K562 (cell line): ENCODE results near the gene PLEKHO1. TPM values are rescaled to one million over a fixed set of nuclear protein-coding genes. Genes with fewer than 3 reads are reported as not detected.

Experiments used
- ATAC-seq: fragments of 200-7000 bp; cut with Tn5 transposase; 3 replicates; pipeline ENCODE4 v1.9.1; 2020; ENCODE audit warnings: moderate library complexity
- BruUV-seq: library from RNA; stranded (reverse); fragments of 400-500 nt; replicated peaks from 2 replicates; lab custom pipeline; 2021; lab: Mats Ljungman, UMichigan
- CTCF ChIA-PET: fragments of 300-600 bp; formaldehyde crosslinking; extraction: SDS; loops from one replicate; lab custom pipeline; 2021; ENCODE audit warnings: low intra/inter-chr PET ratio; lab: Yijun Ruan, JAX
- POLR2A ChIA-PET: fragments of 300-600, 350-650 bp; sonication (Branson Sonifier 250); formaldehyde crosslinking; extraction: SDS; loops from one replicate; lab custom pipeline; 2021; ENCODE audit warnings: antibody characterized with exemption, inconsistent platforms; lab: Yijun Ruan, JAX
- DNase-seq, 4 experiments: peaks; one replicate each; pipeline versions ENCODE4 v3.0.0 to v3.0.0-alpha.2; 2011 to 2018; ENCODE audit warnings: low spot score in 3 of 4, mixed read lengths in 3 of 4; ENCODE audit errors: extremely low read depth in 1 of 4
- FAIRE-seq: peaks from 2 replicates; lab custom pipeline; 2011; peaks lifted over from hg19 to GRCh38; lab: Jason Lieb, UNC
- H2AFZ ChIP-seq: 2 replicates; pipeline ENCODE4 v1.6.0; 2011; ENCODE audit warnings: low read depth, low read length, control low read depth, inconsistent platforms
- H3K27ac ChIP-seq: fragments of 200-600 bp; 3 replicates; pipeline ENCODE4 v1.8.0; 2011; ENCODE audit warnings: low read depth, mild to moderate bottlenecking, control low read depth, inconsistent platforms, low read length, moderate library complexity, mixed read lengths; ENCODE audit errors: extremely low read depth
- H3K27me3 ChIP-seq, 2 experiments: fragments of 300-600 bp in 1 of 2; 2 replicates in 1 of 2; 3 replicates in 1 of 2; pipeline versions ENCODE4 v1.6.0 to v1.8.0; 2011; ENCODE audit warnings: inconsistent platforms in 2 of 2, low read length in 2 of 2, mild to moderate bottlenecking in 1 of 2, mixed read lengths in 1 of 2, moderate library complexity in 1 of 2; ENCODE audit not compliant: control insufficient read depth in 2 of 2, insufficient read depth in 2 of 2
- H3K36me3 ChIP-seq: fragments of 300-600 bp; 3 replicates; pipeline ENCODE4 v1.8.0; 2011; ENCODE audit warnings: mild to moderate bottlenecking, low read length, inconsistent platforms; ENCODE audit not compliant: control insufficient read depth, insufficient read depth
- H3K4me1 ChIP-seq, 2 experiments: fragments of 200-600 bp in 1 of 2; replicated peaks in 1 of 2; 2 replicates in 1 of 2; 3 replicates in 1 of 2; pipeline versions ENCODE4 v1.5.1 to v1.8.0; 2011; ENCODE audit warnings: inconsistent platforms in 2 of 2, low read length in 2 of 2, mild to moderate bottlenecking in 1 of 2, mixed read lengths in 1 of 2, moderate library complexity in 1 of 2; ENCODE audit not compliant: control insufficient read depth in 2 of 2, insufficient read depth in 2 of 2
- H3K4me2 ChIP-seq: 2 replicates; pipeline ENCODE4 v1.6.1; 2011; ENCODE audit warnings: low read length, control low read depth, inconsistent platforms, mixed read lengths; ENCODE audit not compliant: insufficient read depth
- H3K4me3 ChIP-seq: fragments of 200-600 bp; sonication (generic), shearing (Covaris generic); 2 replicates; pipeline ENCODE4 v1.5.1; 2016; ENCODE audit warnings: control low read depth, inconsistent platforms
- H3K79me2 ChIP-seq: fragments of 200-600 bp; 3 replicates; pipeline ENCODE4 v1.8.0; 2011; ENCODE audit warnings: low read length, inconsistent platforms; ENCODE audit not compliant: control insufficient read depth, insufficient read depth
- H3K9ac ChIP-seq, 2 experiments: 2 replicates each; pipeline versions ENCODE4 v1.6.0 to v1.6.1; 2011; ENCODE audit warnings: low read depth in 2 of 2, low read length in 2 of 2, control low read depth in 1 of 2, inconsistent platforms in 1 of 2, mild to moderate bottlenecking in 1 of 2, mixed read lengths in 1 of 2; ENCODE audit not compliant: insufficient read depth in 1 of 2
- H3K9me1 ChIP-seq: one replicate; pipeline ENCODE4 v1.6.0; 2011; ENCODE audit warnings: inconsistent platforms, mild to moderate bottlenecking, low read length, moderate library complexity; ENCODE audit not compliant: control insufficient read depth, insufficient read depth
- H3K9me3 ChIP-seq: replicated peaks from 2 replicates; pipeline ENCODE4 v1.5.1; 2011; ENCODE audit warnings: low read depth, low read length, inconsistent platforms; ENCODE audit not compliant: control insufficient read depth, insufficient read depth
- H4K20me1 ChIP-seq: replicated peaks from 2 replicates; pipeline ENCODE4 v1.6.1; 2011; ENCODE audit warnings: low read length, inconsistent platforms, mixed read lengths; ENCODE audit not compliant: control insufficient read depth, insufficient read depth
- OTX1 ChIP-seq: fragments of 450-650 bp; formaldehyde crosslinking; IDR thresholded peaks from 2 replicates; pipeline ENCODE4 v1.4.0; 2022; ENCODE audit warnings: mild to moderate bottlenecking
- PHF21A ChIP-seq: fragments of 450-650 bp; IDR thresholded peaks from 2 replicates; pipeline ENCODE4 v1.6.1; 2017; ENCODE audit warnings: low read depth, borderline replicate concordance
- RCOR1 ChIP-seq, 2 experiments: IDR thresholded peaks; 2 replicates each; pipeline ENCODE4 v1.6.1; 2012; ENCODE audit warnings: low read depth in 2 of 2, low read length in 2 of 2, borderline replicate concordance in 1 of 2, improper control_type of control experiment in 1 of 2
- RREB1 ChIP-seq: fragments of 250-450 bp; sonication (Bioruptor Pico); IDR thresholded peaks from 2 replicates; pipeline ENCODE4 v1.4.0; 2020
- ZBTB33 ChIP-seq: sonication (generic); formaldehyde crosslinking; IDR thresholded peaks from 2 replicates; pipeline ENCODE4 v1.8.1; 2023; ENCODE audit warnings: mild to moderate bottlenecking, missing genetic modification reagents
- WGBS: fragments of 100-300 bp; shearing (Covaris generic); methylation state at CpG from one replicate; pipeline ENCODE4 v1.1.6; 2016; ENCODE audit warnings: low coverage, mixed read lengths; ENCODE audit not compliant: insufficient coverage; ENCODE audit errors: missing lambda C conversion rate; 5-methylcytosine and 5-hydroxymethylcytosine counted together
- in situ Hi-C: fragments of 300-500 bp; cut with MboI; formaldehyde crosslinking; loops from 4 replicates; pipeline ENCODE4 v1.15.0; 2018; ENCODE audit warnings: inconsistent platforms, mixed read lengths
- intact Hi-C: fragments of 100-400 bp; cut with micrococcal nuclease; formaldehyde crosslinking; loops from 2 replicates; pipeline ENCODE4 v1.14.2; 2022
- polyA plus RNA-seq, 8 experiments: library from polyadenylated mRNA; depleted of rRNA in 4 of 8; stranded (reverse) in 5 of 8; unstranded in 3 of 8; fragments of >200 nt; fragmentation: Nextera tagmentation in 2 of 8; fragmentation: Illumina TruSeq in 1 of 8; extraction: Ambion mirVana in 2 of 8; extraction: Trizol in 1 of 8; gene quantifications; 2 replicates each; pipeline versions ENCODE4 v1.2.1 to v1.2.3, GENCODE V29; 2011 to 2014; ENCODE audit warnings: inconsistent platforms in 1 of 8, missing spikeins in 1 of 8
- total RNA-seq, 7 experiments: library from RNA; depleted of rRNA in 6 of 7; stranded (reverse); fragments of >200 nt in 6 of 7; fragmentation: Illumina TruSeq in 2 of 7; extraction: Trizol in 2 of 7; gene quantifications; 2 replicates each; pipeline versions ENCODE4 v1.2.1 to v1.2.3, GENCODE V29; 2011 to 2021; ENCODE audit warnings: low replicate concordance in 1 of 7
- TF ChIP-seq, protein P1 (sequence below): fragments of 450-650 bp; formaldehyde crosslinking; IDR thresholded peaks from 2 replicates; pipeline ENCODE4 v1.4.0; 2020; ENCODE audit warnings: mild to moderate bottlenecking, moderate library complexity

PLEKHO1 gene
- total and polyA plus RNA-seq, 9 of the 15 experiments (the other 6 are each of a cell fraction or from before 2014, with no cell fraction given) = 0.39 to 16.2 (median 9.6) TPM

- Histone ChIP-seq H3K27me3 (no peaks in the 10 kb centered on the region), H3K4me1 (peaks cover 19 to 49% of the 10 kb centered on the region in 2 experiments; a peak in 4 of 5 replicates), H3K9me1 (peaks cover 3% of the 10 kb centered on the region), H3K9me3 (no peaks in the 10 kb centered on the region), H3K27ac (peak overlapping the region; percentile 50), H2AFZ (peak overlapping the region; percentile 88), H3K4me2 (peak overlapping the region; percentile 53), H3K79me2 (no peaks in the 10 kb centered on the region), H3K4me3 (no peak overlapping the region), H4K20me1 (no peaks in the 10 kb centered on the region), H3K36me3 (no peaks in the 10 kb centered on the region), H3K9ac (peak overlapping the region in 1 of 2 experiments; percentile 4; a peak in 3 of 4 replicates)
- CTCF ChIA-PET = interaction anchor here (1.1 to 3.1 kb wide), 3 partner anchors 22 to 204 kb away, joined by 3 to 26 read pairs (median 5); no protein-coding TSS in a partner anchor
- DNase-seq (peak; percentile 73 to 84 (median 77)), ATAC-seq (peak; percentile 55), FAIRE-seq (peak; percentile 63)
- intact Hi-C loops = loop anchor here (5.0 to 10.0 kb wide), 2 partner anchors 114 to 271 kb away; partner anchors contain the start of gene BOLA1
- in situ Hi-C loops = loop anchor here (5.0 kb wide), 2 partner anchors 89 to 204 kb away; no protein-coding TSS in a partner anchor
- no TSS peak for BruUV-seq
- WGBS = 9% methylated on average over 9 of the region's 14 CpGs
- POLR2A ChIA-PET = interaction anchor here (0.6 to 6.1 kb wide), 11 partner anchors 9 to 279 kb away, joined by 3 to 57 read pairs (median 5); partner anchors contain the start of gene PLEKHO1
- peak; percentile 40; the same call in 1 of the 2 replicates for TF ChIP-seq ZBTB33 (CRISPR knock-in tag)
- no peak for TF ChIP-seq PHF21A
- TF ChIP-seq OTX1 (CRISPR knock-in tag) = no peak
- no peak for TF ChIP-seq RREB1
- peak in 1 of 2 experiments; percentile 38; a peak in 1 of 4 replicates for TF ChIP-seq RCOR1 (IDR thresholded peaks at IDR 0.05; ENCODE audit: borderline replicate concordance in 1 of 2, low read depth in 2 of 2, low read length in 2 of 2)
- TF ChIP-seq, protein P1, sequence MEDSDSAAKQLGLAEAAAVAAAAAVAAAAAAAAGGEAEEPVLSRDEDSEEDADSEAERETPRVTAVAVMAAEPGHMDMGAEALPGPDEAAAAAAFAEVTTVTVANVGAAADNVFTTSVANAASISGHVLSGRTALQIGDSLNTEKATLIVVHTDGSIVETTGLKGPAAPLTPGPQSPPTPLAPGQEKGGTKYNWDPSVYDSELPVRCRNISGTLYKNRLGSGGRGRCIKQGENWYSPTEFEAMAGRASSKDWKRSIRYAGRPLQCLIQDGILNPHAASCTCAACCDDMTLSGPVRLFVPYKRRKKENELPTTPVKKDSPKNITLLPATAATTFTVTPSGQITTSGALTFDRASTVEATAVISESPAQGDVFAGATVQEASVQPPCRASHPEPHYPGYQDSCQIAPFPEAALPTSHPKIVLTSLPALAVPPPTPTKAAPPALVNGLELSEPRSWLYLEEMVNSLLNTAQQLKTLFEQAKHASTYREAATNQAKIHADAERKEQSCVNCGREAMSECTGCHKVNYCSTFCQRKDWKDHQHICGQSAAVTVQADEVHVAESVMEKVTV = peak; percentile 49; the same call in 1 of the 2 replicates
Measured at GRCh38 chr1:150165622-150166612, 16.2 kb downstream of the PLEKHO1 start.
